Measurements from ENCODE around the gene ARID5A.

DNA sequence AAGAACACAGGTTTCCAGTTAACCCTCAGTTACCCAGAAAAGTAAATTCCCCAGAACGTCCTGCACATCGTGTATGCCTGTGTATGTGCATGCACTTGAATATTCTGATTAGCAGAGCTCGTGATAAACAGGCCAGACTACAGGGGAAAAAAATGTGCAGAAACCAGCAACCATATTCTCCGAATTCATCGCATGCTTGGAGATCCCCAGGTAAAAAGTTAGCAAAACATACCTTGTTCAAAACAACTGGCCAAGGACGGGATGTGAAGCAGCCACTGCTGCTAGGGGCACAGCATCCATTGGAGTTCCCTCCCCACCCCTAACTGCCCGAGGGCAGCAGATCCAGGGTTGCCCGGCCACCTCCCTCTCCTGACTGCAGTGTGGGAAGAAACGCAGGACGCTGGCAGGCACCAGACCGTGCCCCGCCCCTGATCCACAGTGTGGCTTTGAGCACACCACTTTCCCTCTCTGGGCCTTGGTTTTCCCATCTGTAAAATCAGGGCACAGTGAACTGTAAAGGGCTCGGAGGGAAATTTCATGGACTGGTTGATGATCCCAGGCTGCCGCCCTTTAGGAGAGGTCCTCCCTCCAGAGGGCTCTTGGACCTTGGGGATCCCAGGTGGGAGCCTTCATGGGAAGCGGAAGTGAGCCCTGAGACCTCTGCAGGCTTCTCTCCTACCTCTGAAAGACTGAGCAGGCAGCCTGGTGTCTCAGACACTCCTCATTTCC is 11.9 kb upstream of the ARID5A start:
- TF ChIP-seq, protein P1, sequence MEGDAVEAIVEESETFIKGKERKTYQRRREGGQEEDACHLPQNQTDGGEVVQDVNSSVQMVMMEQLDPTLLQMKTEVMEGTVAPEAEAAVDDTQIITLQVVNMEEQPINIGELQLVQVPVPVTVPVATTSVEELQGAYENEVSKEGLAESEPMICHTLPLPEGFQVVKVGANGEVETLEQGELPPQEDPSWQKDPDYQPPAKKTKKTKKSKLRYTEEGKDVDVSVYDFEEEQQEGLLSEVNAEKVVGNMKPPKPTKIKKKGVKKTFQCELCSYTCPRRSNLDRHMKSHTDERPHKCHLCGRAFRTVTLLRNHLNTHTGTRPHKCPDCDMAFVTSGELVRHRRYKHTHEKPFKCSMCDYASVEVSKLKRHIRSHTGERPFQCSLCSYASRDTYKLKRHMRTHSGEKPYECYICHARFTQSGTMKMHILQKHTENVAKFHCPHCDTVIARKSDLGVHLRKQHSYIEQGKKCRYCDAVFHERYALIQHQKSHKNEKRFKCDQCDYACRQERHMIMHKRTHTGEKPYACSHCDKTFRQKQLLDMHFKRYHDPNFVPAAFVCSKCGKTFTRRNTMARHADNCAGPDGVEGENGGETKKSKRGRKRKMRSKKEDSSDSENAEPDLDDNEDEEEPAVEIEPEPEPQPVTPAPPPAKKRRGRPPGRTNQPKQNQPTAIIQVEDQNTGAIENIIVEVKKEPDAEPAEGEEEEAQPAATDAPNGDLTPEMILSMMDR (IDR thresholded peaks at IDR 0.05) = no peak
- TF ChIP-seq POLR2A (IDR thresholded peaks at IDR 0.05) = no peak

All from right lobe of liver (tissue), 4 donors.